Coronary artery (tissue), 2 donors: ENCODE data around the gene DVL1.

Experiments used
- DNase-seq: peaks from one replicate; pipeline ENCODE4 v3.0.0-alpha.2; 2017; ENCODE audit warnings: low spot score
- H3K27ac ChIP-seq, 2 donors: fragments of 200-600 bp; sonication (generic); one replicate each; pipeline ENCODE4 v1.5.1; 2016 to 2019
- H3K4me3 ChIP-seq: fragments of 200-600 bp; sonication (generic); 2 replicates; pipeline ENCODE4 v1.5.1; 2016; ENCODE audit warnings: mild to moderate bottlenecking, moderate library complexity
- CTCF ChIP-seq: fragments of 200-600 bp; sonication (generic); IDR thresholded peaks from one replicate; pipeline ENCODE4 v1.5.1; 2019; ENCODE audit warnings: antibody characterized with exemption

Gene DVL1

GRCh38 chr1:1324084-1324523, 25.1 kb downstream of the DVL1 start:
- no peak for TF ChIP-seq CTCF
- peak overlapping the region; percentile 81 to 96 for H3K27ac ChIP-seq
- peak overlapping the region; percentile 100 for H3K4me3 ChIP-seq
- no peak for DNase-seq

- no peak for DNase-seq
- no peak for TF ChIP-seq CTCF
- Histone ChIP-seq H3K27ac (no peak overlapping the region), H3K4me3 (no peak overlapping the region)
These were observed 26.3 kb downstream of the DVL1 start for GRCh38 chr1:1322952-1323351.

GRCh38 chr1:1322418-1322817, 26.8 kb downstream of the DVL1 start:
- no peak overlapping the region for H3K27ac ChIP-seq
- no peak for DNase-seq
- no peak for TF ChIP-seq CTCF
- H3K4me3 ChIP-seq, result no peak overlapping the region

GRCh38 chr1:1321477-1321876, 27.7 kb downstream of the DVL1 start:
- no peak for DNase-seq
- Histone ChIP-seq H3K4me3 (no peak overlapping the region), H3K27ac (no peak overlapping the region)
- TF ChIP-seq CTCF, result no peak

GRCh38 chr1:1320666-1321448, 28.4 kb downstream of the DVL1 start:
- DNase-seq, result no peak
- Histone ChIP-seq H3K4me3 (no peak overlapping the region), H3K27ac (peak overlapping the region in 1 of 2 donors; percentile 41)
- no peak for TF ChIP-seq CTCF

- TF ChIP-seq CTCF, result no peak
- H3K4me3 ChIP-seq, result no peak overlapping the region
- no peak for DNase-seq
- H3K27ac ChIP-seq, result no peak overlapping the region
These were observed 29.6 kb downstream of the DVL1 start for GRCh38 chr1:1319646-1319941.
